ENCODE measurements around the gene RPL37. TPM values are rescaled to one million over a fixed set of nuclear protein-coding genes. Genes with fewer than 3 reads are reported as not detected.
"Not testable (repeated sequence)": the region's sequence is repeated elsewhere in the genome, so short reads cannot be mapped to it uniquely, and the experiment has no call there.

Gene RPL37
- total RNA-seq, 1 donor from 2014 or later = 965 TPM

- ATAC-seq = no peak
- intact Hi-C loops (cut with DNase I) = no loop called here
- no peaks in the 10 kb centered on the region for H3K36me3 ChIP-seq
These were observed 40.9 kb upstream of the RPL37 start for GRCh38 chr5:40875958-40876357.

DNA sequence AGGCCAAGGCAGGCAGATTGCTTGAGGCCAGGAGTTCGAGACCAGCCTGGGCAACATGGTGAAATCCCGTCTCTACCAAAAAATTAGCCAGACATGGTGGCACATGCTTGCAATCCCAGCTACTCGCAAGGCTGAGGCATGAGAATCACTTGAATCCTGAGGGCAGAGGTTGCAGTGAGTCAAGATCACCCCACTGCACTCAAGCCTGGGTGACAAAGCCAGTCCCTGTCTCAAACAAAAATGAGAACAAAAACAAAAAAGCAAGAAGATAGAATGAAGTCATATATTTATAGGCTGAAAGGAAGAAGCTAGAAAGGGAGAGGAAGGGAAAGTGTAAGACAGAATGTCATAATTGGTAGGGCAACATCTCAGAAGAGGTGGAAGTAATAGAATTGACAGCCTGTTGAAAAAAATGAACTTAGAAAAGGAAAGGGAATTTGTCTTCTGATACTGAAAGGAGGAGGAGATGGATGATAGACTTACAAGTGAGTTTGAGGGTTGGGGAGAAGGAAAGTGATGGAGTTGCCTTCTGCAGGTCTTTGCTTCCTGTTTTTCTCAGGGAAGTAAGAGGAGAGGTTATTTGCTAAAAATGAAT is 38.4 kb upstream of the RPL37 start:
- DNase-seq (no peak), ATAC-seq (no peak)
- no peak for TF ChIP-seq CTCF (IDR thresholded peaks at IDR 0.05)
- Histone ChIP-seq H3K36me3 (no peaks in the 10 kb centered on the region), H3K27ac (no peak overlapping the region), H3K27me3 (ENCODE audit: low read depth) (no peaks in the 10 kb centered on the region), H3K4me1 (no peaks in the 10 kb centered on the region), H3K9me3 (no peaks in the 10 kb centered on the region), H3K4me3 (no peak overlapping the region)
- intact Hi-C loops (cut with DNase I) = no loop called here

More at GRCh38 chr5:40875958-40876357, 40.9 kb upstream of the RPL37 start:
- H3K4me3 ChIP-seq = no peak overlapping the region
- H3K27me3 ChIP-seq (ENCODE audit: low read depth) = no peaks in the 10 kb centered on the region
- DNase-seq = no peak
- H3K9me3 ChIP-seq = no peaks in the 10 kb centered on the region
- no peak for TF ChIP-seq CTCF (IDR thresholded peaks at IDR 0.05)
- H3K4me1 ChIP-seq = no peaks in the 10 kb centered on the region
- H3K27ac ChIP-seq = no peak overlapping the region

GRCh38 chr5:40872253-40872652 is 37.2 kb upstream of the RPL37 start:
- H3K36me3 ChIP-seq; H3K4me3 ChIP-seq; ATAC-seq; H3K4me1 ChIP-seq; intact Hi-C loops (cut with DNase I); H3K9me3 ChIP-seq; H3K27me3 ChIP-seq (ENCODE audit: low read depth); DNase-seq; H3K27ac ChIP-seq: not testable (repeated sequence)

- intact Hi-C loops (cut with DNase I) = no loop called here
- H3K27ac ChIP-seq = no peak overlapping the region
- no peak for TF ChIP-seq CTCF (IDR thresholded peaks at IDR 0.05)
- H3K4me3 ChIP-seq = no peak overlapping the region
- no peaks in the 10 kb centered on the region for H3K9me3 ChIP-seq
- DNase-seq = no peak
- no peak for ATAC-seq
- no peaks in the 10 kb centered on the region for H3K27me3 ChIP-seq (ENCODE audit: low read depth)
- no peaks in the 10 kb centered on the region for H3K4me1 ChIP-seq
- H3K36me3 ChIP-seq = no peaks in the 10 kb centered on the region
These were observed 36.2 kb upstream of the RPL37 start for GRCh38 chr5:40871177-40871576.

- Histone ChIP-seq H3K36me3 (no peaks in the 10 kb centered on the region), H3K4me3 (no peak overlapping the region), H3K9me3 (peaks cover 4% of the 10 kb centered on the region), H3K27me3 (ENCODE audit: low read depth) (no peaks in the 10 kb centered on the region), H3K4me1 (no peaks in the 10 kb centered on the region), H3K27ac (no peak overlapping the region)
- DNase-seq (no peak), ATAC-seq (no peak)
- intact Hi-C loops (cut with DNase I) = no loop called here
- no peak for TF ChIP-seq CTCF (IDR thresholded peaks at IDR 0.05)
These were observed 34.4 kb upstream of the RPL37 start for GRCh38 chr5:40869384-40869783.

DNA sequence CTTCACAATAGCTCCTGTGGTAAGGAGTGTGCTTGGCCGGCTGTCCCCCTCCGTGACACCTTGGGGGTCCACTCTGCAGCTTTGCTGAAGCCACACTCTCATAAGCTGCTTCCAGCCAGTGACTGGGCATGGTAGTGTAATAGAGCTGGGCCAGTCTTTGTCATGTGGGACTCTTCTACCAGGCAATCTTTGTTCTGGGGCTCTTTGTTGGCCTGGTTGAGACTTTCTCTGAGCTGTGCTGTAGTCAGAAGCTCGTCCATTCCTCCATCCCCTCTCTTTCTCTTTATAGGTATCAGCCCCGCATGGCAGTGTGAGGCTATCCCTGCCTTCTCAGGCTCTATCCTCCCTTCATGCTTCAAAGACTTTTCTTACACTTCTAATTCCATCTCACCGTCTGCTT is 31.8 kb upstream of the RPL37 start:
- Histone ChIP-seq H3K9me3 (peaks cover 8% of the 10 kb centered on the region), H3K27ac (no peak overlapping the region), H3K27me3 (ENCODE audit: low read depth) (no peaks in the 10 kb centered on the region), H3K4me3 (no peak overlapping the region), H3K4me1 (no peaks in the 10 kb centered on the region), H3K36me3 (no peaks in the 10 kb centered on the region)
- intact Hi-C loops (cut with DNase I) = no loop called here
- no peak for DNase-seq
- no peak for TF ChIP-seq CTCF (IDR thresholded peaks at IDR 0.05)
- no peak for ATAC-seq

DNA sequence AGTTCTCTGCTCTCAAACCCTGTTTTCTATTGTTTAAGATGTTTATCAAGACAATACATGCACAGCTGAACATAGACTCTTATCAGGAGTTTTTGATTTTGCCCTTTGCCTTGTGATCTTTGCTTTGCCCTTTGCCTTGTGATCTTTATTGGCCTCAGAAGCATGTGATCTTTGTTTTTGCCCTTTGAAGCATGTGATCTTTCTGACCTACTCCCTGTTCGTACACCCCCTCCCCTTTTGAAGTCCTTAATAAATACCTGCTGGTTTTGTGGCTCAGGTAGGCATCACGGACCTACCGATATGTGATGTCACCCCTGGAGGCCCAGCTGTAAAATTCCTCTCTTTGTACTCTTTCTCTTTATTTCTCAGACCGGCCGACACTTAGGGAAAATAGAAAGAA is 30.0 kb upstream of the RPL37 start:
- intact Hi-C loops (cut with DNase I); H3K27ac ChIP-seq; H3K4me1 ChIP-seq; H3K27me3 ChIP-seq (ENCODE audit: low read depth); H3K36me3 ChIP-seq; H3K9me3 ChIP-seq; DNase-seq; ATAC-seq; H3K4me3 ChIP-seq: not testable (repeated sequence)

All from lower lobe of right lung (tissue), 2 donors.